ENCODE measurements around the gene KLC4. TPM values are rescaled to one million over a fixed set of nuclear protein-coding genes. Genes with fewer than 3 reads are reported as not detected.

Gene KLC4
- total and polyA plus RNA-seq, 9 of the 15 experiments (the other 6 are each of a cell fraction or from before 2014, with no cell fraction given), result 1.7 to 16.2 (median 7.7) TPM

GRCh38 chr6:43076464-43077332, 17.3 kb downstream of the KLC4 start (continued):
- TF ChIP-seq, protein P1, sequence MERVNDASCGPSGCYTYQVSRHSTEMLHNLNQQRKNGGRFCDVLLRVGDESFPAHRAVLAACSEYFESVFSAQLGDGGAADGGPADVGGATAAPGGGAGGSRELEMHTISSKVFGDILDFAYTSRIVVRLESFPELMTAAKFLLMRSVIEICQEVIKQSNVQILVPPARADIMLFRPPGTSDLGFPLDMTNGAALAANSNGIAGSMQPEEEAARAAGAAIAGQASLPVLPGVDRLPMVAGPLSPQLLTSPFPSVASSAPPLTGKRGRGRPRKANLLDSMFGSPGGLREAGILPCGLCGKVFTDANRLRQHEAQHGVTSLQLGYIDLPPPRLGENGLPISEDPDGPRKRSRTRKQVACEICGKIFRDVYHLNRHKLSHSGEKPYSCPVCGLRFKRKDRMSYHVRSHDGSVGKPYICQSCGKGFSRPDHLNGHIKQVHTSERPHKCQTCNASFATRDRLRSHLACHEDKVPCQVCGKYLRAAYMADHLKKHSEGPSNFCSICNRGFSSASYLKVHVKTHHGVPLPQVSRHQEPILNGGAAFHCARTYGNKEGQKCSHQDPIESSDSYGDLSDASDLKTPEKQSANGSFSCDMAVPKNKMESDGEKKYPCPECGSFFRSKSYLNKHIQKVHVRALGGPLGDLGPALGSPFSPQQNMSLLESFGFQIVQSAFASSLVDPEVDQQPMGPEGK (CRISPR knock-in tag; IDR thresholded peaks at IDR 0.05; ENCODE audit: borderline replicate concordance), result no peak
- TF ChIP-seq NRF1 (conservative IDR thresholded peaks at IDR 0.05 in 1 of 2, IDR thresholded peaks at IDR 0.05 in 1 of 2) (peak; percentile 36 to 59; a peak in 2 of 4 replicates), SIX5 (IDR thresholded peaks at IDR 0.05; ENCODE audit: borderline replicate concordance in 1 of 2, insufficient read depth in 1 of 2, low read depth in 1 of 2, low read length in 2 of 2) (no peak), RCOR1 (IDR thresholded peaks at IDR 0.05; ENCODE audit: borderline replicate concordance in 1 of 2, low read depth in 2 of 2, low read length in 2 of 2) (no peak), JUN (IDR thresholded peaks at IDR 0.05; ENCODE audit: borderline replicate concordance, low read depth, low read length) (no peak), JUN (CRISPR knock-in tag; IDR thresholded peaks at IDR 0.05; ENCODE audit: borderline replicate concordance) (0 out of 2 replicates have a peak, but pooled peaks have one; percentile 44), SAFB (IDR thresholded peaks at IDR 0.05; ENCODE audit: borderline replicate concordance, low read depth, low read length) (0 out of 2 replicates have a peak, but pooled peaks have one; percentile 30), GABPB1 (CRISPR knock-in tag; IDR thresholded peaks at IDR 0.05) (0 out of 2 replicates have a peak, but pooled peaks have one; percentile 38), ZNF584 (CRISPR knock-in tag; IDR thresholded peaks at IDR 0.05; ENCODE audit: low read depth) (no peak), ZBTB40 (IDR thresholded peaks at IDR 0.05) (peak; percentile 38; the same call in 1 of the 2 replicates), ZBTB40 (CRISPR knock-in tag; IDR thresholded peaks at IDR 0.05) (no peak), RBFOX2 (IDR thresholded peaks at IDR 0.05; ENCODE audit: low read depth, low read length) (peak; percentile 49; the same call in 1 of the 2 replicates), HMGN3 (IDR thresholded peaks at IDR 0.05; ENCODE audit: borderline replicate concordance, extremely low read depth, insufficient read length, low read depth, low read length) (peak; percentile 64), ZNF263 (CRISPR knock-in tag; IDR thresholded peaks at IDR 0.05; ENCODE audit: borderline replicate concordance) (peak; percentile 85), KDM2B (CRISPR knock-in tag; IDR thresholded peaks at IDR 0.05) (0 out of 2 replicates have a peak, but pooled peaks have one; percentile 39)
